Measurements from ENCODE around the gene TMEM198. TPM values are rescaled to one million over a fixed set of nuclear protein-coding genes. Genes with fewer than 3 reads are reported as not detected.

The TMEM198 gene
- total and polyA plus RNA-seq, 9 of the 15 experiments (the other 6 are each of a cell fraction or from before 2014, with no cell fraction given), result 0.03 to 3.8 (median 1.0) TPM

DNA sequence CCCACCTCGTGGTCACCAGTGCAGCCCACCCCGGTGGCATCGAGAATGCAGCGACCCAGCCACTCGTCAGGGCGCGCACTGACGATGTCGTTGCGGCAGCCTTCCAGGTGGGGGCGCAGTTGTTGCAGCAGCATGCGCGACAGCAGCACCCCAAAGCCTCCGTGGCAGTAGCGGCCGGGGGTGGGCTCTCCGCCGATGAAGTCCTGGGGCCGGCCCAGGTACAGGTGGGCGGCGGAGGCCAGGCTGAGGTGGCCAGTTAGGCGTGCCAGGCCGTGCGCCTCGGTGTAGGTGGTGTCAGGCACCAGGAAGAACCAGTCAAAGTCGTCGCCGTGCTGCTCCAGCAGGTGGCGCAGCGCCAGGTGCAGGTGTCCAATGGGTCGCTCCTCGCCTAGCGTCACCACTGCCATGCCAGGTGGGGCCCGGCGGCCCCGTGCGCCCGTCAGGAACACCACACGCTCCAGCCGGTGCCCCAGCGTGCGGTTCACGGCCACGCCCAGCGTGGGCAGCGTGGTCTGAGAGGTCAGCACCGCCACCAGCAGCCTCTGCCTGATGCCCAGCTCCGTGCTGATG, 2.1 kb upstream of the TMEM198 start (continued):
- TF ChIP-seq, protein P1, sequence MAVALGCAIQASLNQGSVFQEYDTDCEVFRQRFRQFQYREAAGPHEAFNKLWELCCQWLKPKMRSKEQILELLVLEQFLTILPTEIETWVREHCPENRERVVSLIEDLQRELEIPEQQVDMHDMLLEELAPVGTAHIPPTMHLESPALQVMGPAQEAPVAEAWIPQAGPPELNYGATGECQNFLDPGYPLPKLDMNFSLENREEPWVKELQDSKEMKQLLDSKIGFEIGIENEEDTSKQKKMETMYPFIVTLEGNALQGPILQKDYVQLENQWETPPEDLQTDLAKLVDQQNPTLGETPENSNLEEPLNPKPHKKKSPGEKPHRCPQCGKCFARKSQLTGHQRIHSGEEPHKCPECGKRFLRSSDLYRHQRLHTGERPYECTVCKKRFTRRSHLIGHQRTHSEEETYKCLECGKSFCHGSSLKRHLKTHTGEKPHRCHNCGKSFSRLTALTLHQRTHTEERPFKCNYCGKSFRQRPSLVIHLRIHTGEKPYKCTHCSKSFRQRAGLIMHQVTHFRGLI (CRISPR knock-in tag; IDR thresholded peaks at IDR 0.05), result no peak
- TF ChIP-seq KLF13 (tag; IDR thresholded peaks at IDR 0.05; ENCODE audit: borderline replicate concordance, low read depth) (0 out of 2 replicates have a peak, but pooled peaks have one; percentile 36), CBX3 (IDR thresholded peaks at IDR 0.05; ENCODE audit: borderline replicate concordance in 1 of 2, low read length in 2 of 2) (peak in 1 of 2 experiments; percentile 63; a peak in 2 of 3 replicates), KDM4B (IDR thresholded peaks at IDR 0.05; ENCODE audit: borderline replicate concordance in 2 of 2, low read depth in 1 of 2) (no peak), HOXB6 (CRISPR knock-in tag; IDR thresholded peaks at IDR 0.05; ENCODE audit: borderline replicate concordance) (no peak), ZC3H4 (CRISPR knock-in tag; IDR thresholded peaks at IDR 0.05; ENCODE audit: borderline replicate concordance) (no peak), U2AF2 (optimal IDR thresholded peaks at IDR 0.05; ENCODE audit: low read depth, low read length) (no peak), POLR2H (tag; IDR thresholded peaks at IDR 0.05; ENCODE audit: low read depth) (no peak), IRF2 (CRISPR knock-in tag; IDR thresholded peaks at IDR 0.05) (no peak), PHTF2 (CRISPR knock-in tag; IDR thresholded peaks at IDR 0.05) (no peak), DACH1 (IDR thresholded peaks at IDR 0.05; ENCODE audit: partially characterized antibody) (no peak), CBX5 (IDR thresholded peaks at IDR 0.05; ENCODE audit: borderline replicate concordance, low read depth) (0 out of 2 replicates have a peak, but pooled peaks have one; percentile 39), FOS (IDR thresholded peaks at IDR 0.05; ENCODE audit: extremely low read depth, insufficient read length) (no peak), KDM2B (CRISPR knock-in tag; IDR thresholded peaks at IDR 0.05) (no peak), RCOR1 (IDR thresholded peaks at IDR 0.05; ENCODE audit: borderline replicate concordance in 1 of 2, low read depth in 2 of 2, low read length in 2 of 2) (no peak), TCF7 (IDR thresholded peaks at IDR 0.05; ENCODE audit: borderline replicate concordance) (no peak), ZNF347 (CRISPR knock-in tag; IDR thresholded peaks at IDR 0.05; ENCODE audit: low read depth) (no peak), XRCC5 (IDR thresholded peaks at IDR 0.05; ENCODE audit: low read depth, low read length) (0 out of 2 replicates have a peak, but pooled peaks have one; percentile 37), KLF1 (tag; IDR thresholded peaks at IDR 0.05) (no peak), KHSRP (IDR thresholded peaks at IDR 0.05) (no peak), KLF10 (CRISPR knock-in tag; IDR thresholded peaks at IDR 0.05) (no peak)
- TF ChIP-seq, protein P2, sequence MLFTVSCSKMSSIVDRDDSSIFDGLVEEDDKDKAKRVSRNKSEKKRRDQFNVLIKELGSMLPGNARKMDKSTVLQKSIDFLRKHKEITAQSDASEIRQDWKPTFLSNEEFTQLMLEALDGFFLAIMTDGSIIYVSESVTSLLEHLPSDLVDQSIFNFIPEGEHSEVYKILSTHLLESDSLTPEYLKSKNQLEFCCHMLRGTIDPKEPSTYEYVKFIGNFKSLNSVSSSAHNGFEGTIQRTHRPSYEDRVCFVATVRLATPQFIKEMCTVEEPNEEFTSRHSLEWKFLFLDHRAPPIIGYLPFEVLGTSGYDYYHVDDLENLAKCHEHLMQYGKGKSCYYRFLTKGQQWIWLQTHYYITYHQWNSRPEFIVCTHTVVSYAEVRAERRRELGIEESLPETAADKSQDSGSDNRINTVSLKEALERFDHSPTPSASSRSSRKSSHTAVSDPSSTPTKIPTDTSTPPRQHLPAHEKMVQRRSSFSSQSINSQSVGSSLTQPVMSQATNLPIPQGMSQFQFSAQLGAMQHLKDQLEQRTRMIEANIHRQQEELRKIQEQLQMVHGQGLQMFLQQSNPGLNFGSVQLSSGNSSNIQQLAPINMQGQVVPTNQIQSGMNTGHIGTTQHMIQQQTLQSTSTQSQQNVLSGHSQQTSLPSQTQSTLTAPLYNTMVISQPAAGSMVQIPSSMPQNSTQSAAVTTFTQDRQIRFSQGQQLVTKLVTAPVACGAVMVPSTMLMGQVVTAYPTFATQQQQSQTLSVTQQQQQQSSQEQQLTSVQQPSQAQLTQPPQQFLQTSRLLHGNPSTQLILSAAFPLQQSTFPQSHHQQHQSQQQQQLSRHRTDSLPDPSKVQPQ (CRISPR knock-in tag; IDR thresholded peaks at IDR 0.05; ENCODE audit: borderline replicate concordance), result no peak
- TF ChIP-seq, protein P3, sequence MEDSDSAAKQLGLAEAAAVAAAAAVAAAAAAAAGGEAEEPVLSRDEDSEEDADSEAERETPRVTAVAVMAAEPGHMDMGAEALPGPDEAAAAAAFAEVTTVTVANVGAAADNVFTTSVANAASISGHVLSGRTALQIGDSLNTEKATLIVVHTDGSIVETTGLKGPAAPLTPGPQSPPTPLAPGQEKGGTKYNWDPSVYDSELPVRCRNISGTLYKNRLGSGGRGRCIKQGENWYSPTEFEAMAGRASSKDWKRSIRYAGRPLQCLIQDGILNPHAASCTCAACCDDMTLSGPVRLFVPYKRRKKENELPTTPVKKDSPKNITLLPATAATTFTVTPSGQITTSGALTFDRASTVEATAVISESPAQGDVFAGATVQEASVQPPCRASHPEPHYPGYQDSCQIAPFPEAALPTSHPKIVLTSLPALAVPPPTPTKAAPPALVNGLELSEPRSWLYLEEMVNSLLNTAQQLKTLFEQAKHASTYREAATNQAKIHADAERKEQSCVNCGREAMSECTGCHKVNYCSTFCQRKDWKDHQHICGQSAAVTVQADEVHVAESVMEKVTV (CRISPR knock-in tag; IDR thresholded peaks at IDR 0.05), result peak; percentile 46

Measured in K562 (cell line).